HG03558 (cell line): Measurements from ENCODE around the gene PLAC9.
"Not testable (repeated sequence)": the region's sequence is repeated elsewhere in the genome, so short reads cannot be mapped to it uniquely, and the experiment has no call there.

ENCODE experiments used
- ATAC-seq: cut with Tn5 transposase; IDR thresholded peaks from one replicate; pipeline ENCODE4 v1.9.1; 2021; ENCODE audit warnings: moderate number of reproducible peaks; ENCODE audit not compliant: unreplicated experiment; ENCODE audit errors: extremely low read depth

PLAC9 gene, protein sequence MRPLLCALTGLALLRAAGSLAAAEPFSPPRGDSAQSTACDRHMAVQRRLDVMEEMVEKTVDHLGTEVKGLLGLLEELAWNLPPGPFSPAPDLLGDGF

DNA sequence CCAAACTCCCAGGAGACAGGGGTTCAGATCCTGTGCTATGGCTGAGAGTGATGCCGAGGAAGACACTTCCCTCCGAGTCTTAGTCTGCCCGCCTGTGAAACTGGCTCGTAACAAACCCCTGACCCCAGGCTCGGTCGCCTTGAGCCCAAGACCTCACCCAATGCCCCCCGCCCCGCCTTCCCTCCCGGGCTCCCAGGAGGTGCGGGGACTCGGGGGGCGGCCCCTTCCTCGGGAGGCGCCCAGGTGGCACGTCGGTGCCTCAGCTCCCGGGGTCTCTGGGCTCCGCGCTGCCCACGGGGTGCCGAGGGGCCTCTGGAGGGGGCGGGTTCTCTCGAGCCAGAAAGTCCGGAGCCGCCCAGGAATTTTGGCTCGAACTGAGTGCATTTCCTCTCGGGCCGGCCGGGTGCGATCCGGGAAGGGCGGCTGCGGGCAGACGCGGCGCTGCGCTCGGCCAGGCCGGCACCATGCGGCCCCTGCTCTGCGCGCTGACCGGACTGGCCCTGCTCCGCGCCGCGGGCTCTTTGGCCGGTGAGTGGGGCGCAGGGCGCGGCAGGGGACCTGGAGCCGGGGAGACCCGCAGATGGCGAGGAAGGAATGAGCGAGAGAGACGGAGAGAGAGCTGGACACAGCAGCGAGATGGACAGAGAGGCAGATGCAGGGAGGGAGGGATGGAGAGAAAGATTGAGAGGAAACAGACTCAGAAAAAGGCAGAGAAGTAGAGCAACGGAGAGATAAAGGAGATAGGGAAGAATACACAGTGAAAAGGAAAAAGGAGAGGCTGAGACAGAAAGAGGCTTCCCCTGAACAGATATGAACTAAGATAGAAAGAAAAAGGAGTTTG, at the start of gene PLAC9:
TSS of gene PLAC9 (plus strand) at position 432 of the 841 bp plus-strand sequence. CDS start at position 465, 33 bp downstream.
- ATAC-seq = no peak

DNA sequence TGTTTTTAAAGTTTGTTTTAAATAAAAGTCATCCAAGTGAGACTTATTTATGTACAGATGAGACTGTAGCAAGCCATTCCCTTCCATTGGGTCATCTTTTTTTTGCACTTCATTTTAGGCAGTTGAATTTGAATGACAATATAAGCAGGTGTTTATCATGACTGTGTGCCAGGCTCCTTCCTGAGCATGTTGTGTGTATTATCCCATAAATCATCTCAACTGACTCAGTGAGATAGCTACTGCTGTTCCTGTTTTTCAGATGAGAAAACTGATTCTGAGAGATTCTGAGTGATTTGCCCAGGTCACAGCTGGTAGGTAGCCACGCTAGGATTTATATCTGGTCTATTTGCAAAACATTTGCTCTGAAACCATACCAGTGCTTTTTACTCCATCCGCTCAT, 42.4 kb upstream of the PLAC9 start:
- no peak for ATAC-seq

GRCh38 chr10:80094231-80094630, 38.3 kb upstream of the PLAC9 start:
- ATAC-seq = no peak

DNA sequence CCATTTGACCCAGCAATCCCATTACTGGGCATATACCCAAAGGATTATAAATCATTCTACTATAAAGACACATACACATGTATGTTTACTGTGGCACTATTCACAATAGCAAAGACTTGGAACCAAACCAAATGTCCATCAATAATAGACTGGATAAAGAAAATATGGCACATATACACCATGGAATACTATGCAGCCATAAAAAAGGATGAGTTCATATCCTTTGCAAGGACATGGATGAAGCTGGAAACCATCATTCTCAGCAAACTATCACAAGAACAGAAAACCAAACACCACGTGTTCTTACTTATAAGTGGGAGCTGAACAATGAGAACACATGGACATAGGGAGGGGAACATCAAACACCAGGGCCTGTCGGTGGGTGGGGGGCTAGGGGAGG, 34.3 kb upstream of the PLAC9 start:
- not testable (repeated sequence) for ATAC-seq

DNA sequence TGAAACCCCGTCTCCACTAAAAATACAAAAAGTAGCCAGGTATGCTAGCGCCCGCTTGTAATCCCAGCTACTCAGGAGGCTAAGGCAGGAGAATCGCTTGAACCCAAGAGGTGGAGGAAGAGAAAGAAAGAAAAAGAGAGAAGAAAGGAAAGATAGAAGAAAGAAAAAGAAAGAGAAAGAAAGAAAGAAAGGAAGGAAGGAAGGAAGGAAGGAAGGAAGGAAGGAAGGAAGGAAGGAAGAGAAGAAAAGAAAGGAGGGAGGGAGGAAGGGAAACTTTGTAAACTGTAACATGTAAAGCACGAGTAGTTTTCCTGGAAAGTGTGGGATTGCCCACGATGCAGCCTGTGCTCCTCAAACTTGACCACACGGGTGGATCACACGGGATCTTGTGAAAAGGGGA, 33.2 kb upstream of the PLAC9 start:
- not testable (repeated sequence) for ATAC-seq

- ATAC-seq = no peak
Observed at GRCh38 chr10:80100116-80100515, 32.4 kb upstream of the PLAC9 start.

GRCh38 chr10:80100861-80101695, 31.5 kb upstream of the PLAC9 start:
- no peak for ATAC-seq

- no peak for ATAC-seq
Observed at GRCh38 chr10:80104066-80104926, 28.2 kb upstream of the PLAC9 start.

DNA sequence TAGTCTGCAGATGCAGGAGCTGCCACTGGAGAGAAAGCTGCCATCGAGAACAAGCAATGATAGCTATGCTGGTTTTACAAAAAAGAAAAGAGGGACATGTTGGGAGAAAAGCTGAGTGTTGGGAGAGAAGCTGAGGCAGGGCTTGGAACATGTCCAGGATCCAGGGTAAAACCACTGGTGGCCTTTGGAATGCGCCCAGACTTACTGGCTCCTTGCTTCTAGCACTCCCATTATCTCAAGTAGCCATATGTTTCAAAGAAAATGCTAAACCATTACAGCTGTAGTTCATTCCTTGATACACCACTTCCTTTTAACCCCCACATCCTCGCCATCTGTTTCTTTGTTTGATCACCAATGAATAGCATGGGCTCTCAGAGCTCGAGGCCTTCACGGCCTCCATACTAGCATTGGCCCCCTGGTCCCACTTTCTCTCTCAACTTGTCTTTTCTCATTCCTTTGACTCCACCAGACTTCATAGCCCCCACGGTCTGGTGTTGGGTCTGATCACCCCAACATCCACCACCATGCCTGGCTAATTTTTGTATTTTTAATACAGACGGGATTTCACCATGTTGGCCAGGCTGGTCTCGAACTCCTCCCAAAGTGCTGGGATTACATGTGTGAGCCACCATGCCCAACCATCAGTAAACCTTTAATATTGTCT, 23.8 kb upstream of the PLAC9 start:
- no peak for ATAC-seq

DNA sequence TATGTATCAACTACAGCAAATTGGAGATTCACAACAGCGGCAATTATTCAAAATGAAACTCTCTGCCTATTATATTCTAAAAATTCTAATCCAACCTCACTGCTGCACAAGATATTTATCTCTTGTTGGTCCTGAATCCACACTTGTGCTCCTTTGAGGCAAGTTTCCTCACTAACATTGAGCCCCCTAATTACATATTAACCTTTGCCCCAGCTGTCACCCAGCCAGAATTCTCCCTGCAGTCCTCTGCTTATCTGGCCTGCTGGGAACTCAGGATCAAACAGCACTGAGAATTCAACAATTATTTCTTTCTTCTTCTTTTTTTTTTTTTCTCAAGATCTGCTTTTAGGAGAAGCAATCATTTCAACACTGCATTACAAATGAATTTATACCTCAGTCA, 21.5 kb upstream of the PLAC9 start:
- no peak for ATAC-seq

GRCh38 chr10:80118669-80119068, 13.9 kb upstream of the PLAC9 start:
- no peak for ATAC-seq

DNA sequence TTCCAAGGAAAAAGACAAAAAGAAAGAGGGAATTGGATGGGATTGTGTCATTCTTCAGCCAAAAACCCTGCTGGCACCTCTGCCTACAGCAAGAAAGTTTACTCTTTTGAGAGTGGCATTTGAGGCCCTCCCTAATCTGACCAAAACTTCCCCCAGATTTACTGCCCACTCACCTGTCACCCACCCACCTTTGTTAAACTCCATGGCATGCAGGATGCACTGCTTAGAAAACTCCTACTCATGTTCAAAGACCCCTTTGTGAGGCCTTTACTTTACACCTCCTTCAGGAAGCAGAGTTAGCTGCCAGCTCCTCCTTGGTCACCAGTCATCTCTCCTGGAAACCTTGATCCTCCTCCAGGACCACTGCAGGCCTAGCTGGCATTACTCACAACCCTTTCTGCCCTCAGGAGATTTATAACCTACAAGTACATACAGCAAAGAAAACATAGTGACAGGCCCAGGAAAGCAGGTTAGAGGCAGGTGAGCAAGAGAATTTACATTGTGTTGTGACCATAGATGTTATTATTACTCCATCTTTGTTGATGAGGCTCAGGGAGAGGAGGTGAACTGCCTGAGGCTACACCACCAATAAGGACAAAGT, 10.3 kb upstream of the PLAC9 start:
- no peak for ATAC-seq

DNA sequence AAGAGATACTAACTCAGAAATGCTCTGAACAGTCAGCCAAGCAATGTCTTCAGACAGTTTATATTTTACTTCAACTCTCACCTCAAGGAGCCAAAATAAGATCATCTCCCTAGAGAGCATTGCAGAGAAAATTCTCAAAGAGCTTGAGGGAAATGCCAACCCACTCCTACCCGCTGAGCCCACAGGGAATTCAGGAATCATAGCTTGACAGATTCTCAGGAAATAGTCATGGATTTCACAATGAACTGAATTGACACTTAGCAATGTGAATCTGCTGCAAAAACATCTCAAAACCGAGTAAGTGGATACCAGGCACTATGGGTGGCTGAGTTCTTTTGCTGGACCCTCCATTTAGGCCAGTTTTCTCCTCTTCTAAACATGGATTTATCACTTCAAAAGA, 9.8 kb upstream of the PLAC9 start:
- ATAC-seq = no peak

DNA sequence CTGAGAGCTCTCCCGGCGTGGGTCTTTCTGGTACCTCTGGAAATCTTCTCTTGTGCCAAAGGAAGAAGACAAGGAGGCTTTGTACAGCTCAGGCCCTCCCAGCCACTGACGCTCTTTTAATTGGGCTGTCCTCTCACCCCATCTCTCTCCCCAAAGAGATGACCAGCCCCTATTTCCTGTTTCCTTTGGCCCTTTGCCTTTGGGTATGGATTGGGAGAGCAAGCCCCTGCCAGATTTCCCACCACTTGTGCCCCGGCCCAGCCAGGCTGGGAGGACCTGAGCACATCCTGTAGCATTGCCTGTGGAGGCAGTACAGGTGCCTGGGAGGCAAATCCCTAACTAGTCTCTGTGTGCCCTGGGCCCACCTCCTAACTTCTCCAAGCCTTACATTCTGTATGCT, 5.7 kb upstream of the PLAC9 start:
- ATAC-seq = no peak

DNA sequence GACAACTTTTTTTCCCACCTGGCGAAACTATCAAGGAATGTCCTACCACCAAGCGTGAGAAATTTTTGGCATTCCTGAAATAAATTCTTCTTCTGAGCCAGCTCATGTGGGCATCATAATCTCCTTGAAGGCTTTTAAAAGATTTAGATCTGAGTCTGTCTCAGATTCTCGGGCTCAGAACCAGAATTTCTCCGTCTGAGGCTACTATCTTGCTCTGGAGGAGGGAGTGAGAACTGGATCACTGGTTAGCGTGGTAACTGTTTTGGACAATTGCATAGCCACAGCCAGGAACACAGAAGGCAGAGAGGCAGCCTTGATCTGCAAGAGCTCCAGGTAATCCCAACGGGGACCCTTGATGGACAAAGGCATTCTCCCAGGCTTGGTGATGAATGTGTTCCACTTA, 1.0 kb upstream of the PLAC9 start:
- ATAC-seq = no peak

DNA sequence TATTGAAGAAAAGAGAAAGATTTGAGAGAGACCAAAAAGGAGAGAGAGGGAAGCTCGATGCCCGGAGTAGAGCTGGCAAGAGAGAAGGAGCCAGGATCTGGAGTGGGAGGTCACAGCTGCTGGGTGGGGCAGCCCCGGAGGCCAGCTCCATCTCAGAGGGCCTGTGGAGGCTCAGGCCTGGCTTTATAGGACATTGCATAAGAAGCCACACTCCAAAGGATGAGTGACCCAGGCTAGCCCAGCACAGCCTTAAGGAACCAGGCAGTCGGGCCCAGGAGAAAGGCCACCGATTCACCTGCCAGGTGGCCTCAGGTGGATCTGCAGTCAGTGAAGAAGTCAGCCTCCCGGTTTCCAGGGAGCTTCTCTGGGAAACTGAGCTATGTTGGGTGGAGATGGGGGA, 676 bp downstream of the PLAC9 start:
- ATAC-seq = no peak

DNA sequence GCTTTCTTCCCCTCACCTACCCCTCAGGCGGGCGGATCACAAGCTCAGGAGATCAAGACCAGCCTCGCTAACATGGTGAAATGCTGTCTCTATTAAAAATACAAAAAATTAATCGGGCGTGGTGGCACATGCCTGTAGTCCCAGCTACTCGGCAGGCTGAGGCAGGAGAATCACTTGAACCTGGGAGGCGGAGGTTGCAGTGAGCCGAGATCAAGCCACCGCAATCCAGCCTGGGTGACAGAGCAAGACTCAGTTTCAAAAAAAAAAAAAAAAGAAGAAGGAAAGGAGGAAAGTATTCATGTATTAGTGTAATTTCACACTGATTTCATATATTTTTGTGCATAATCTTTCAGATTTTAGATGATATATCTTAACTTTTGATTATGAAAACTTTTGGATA, 1.2 kb downstream of the PLAC9 start:
- not testable (repeated sequence) for ATAC-seq

DNA sequence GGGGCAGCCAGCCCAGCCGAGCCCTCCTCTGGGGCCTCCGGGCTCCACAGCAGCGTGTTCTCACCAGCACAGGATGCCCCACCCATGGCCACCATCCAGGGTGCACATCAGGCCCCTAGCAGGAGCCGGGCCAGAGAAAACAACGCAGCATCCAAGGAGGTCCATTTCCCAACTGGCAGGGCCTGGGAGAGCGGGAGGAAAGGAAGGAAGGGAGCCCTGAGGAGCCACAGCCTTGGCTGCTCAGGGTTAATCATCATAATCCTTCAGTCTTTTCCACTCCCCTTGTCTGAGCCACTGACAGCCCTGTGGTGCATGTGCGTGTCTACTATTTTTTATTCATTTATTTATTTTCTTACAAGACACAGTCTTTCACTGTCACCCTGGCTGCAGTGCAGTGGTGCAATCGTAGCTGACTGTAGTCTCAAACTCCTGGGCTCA, 3.6 kb downstream of the PLAC9 start:
- no peak for ATAC-seq
